Rectal smooth muscle tissue (tissue), 1 donor: ENCODE results near the gene SLC6A2.

ENCODE experiments used
- H3K27ac ChIP-seq: one replicate; pipeline ENCODE4 v1.7.0; 2013; ENCODE audit warnings: low read depth, low read length, inconsistent platforms
- H3K27me3 ChIP-seq: one replicate; pipeline ENCODE4 v1.7.0; 2013; ENCODE audit warnings: low read length; ENCODE audit not compliant: control insufficient read depth, insufficient read depth
- H3K36me3 ChIP-seq: one replicate; pipeline ENCODE4 v1.7.0; 2013; ENCODE audit warnings: low read length; ENCODE audit not compliant: control insufficient read depth, insufficient read depth
- H3K4me1 ChIP-seq: one replicate; pipeline ENCODE4 v1.7.0; 2013; ENCODE audit warnings: low read length; ENCODE audit not compliant: control insufficient read depth, insufficient read depth
- H3K4me3 ChIP-seq: one replicate; pipeline ENCODE4 v1.7.0; 2013; ENCODE audit warnings: low read length
- H3K9ac ChIP-seq: one replicate; pipeline ENCODE4 v1.7.0; 2013; ENCODE audit warnings: low read length

Gene SLC6A2

DNA sequence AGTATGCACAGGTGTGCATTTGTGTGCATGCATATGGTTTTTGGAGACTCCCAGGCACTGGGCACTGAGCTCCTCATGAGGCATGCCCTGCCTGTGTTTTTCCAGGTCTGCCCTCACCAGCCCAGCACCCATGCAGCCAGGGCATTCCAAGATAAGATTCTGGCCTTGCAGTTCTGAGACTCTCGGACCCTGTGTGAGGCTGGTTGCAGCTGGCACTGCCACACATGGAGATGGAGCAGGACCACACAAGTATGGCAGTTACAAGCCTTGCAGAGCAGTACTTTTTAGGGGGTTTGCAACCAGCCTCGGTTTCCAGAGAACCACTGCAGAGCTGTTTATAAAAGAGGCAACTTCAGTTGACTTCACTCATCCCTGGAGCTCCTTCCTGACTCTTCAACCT is 10.2 kb downstream of the SLC6A2 start:
- Histone ChIP-seq H3K9ac (no peak overlapping the region), H3K36me3 (no peaks in the 10 kb centered on the region), H3K27ac (no peak overlapping the region), H3K27me3 (no peaks in the 10 kb centered on the region), H3K4me3 (no peak overlapping the region), H3K4me1 (no peaks in the 10 kb centered on the region)

DNA sequence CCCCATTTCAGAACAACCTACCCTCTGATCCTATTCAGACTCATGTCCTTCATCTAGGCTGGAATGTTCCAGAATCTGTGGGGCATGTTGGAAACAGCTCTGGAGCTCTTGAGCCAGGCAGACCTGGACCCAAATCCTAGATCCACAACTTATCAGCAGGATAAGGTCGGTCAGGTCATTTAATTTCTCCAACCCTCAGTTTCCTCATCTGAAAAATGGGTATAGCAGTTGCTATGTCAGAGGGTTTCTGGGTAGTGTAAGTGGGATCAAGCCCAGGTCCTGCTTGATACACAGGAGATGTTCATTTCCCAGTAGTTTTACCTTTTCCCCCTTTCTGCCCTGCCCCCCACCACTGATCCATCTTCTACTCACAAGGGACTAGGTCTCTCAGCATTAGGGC is 12.0 kb downstream of the SLC6A2 start:
- Histone ChIP-seq H3K4me1 (no peaks in the 10 kb centered on the region), H3K27me3 (no peaks in the 10 kb centered on the region), H3K9ac (no peak overlapping the region), H3K27ac (no peak overlapping the region), H3K36me3 (no peaks in the 10 kb centered on the region), H3K4me3 (no peak overlapping the region)

DNA sequence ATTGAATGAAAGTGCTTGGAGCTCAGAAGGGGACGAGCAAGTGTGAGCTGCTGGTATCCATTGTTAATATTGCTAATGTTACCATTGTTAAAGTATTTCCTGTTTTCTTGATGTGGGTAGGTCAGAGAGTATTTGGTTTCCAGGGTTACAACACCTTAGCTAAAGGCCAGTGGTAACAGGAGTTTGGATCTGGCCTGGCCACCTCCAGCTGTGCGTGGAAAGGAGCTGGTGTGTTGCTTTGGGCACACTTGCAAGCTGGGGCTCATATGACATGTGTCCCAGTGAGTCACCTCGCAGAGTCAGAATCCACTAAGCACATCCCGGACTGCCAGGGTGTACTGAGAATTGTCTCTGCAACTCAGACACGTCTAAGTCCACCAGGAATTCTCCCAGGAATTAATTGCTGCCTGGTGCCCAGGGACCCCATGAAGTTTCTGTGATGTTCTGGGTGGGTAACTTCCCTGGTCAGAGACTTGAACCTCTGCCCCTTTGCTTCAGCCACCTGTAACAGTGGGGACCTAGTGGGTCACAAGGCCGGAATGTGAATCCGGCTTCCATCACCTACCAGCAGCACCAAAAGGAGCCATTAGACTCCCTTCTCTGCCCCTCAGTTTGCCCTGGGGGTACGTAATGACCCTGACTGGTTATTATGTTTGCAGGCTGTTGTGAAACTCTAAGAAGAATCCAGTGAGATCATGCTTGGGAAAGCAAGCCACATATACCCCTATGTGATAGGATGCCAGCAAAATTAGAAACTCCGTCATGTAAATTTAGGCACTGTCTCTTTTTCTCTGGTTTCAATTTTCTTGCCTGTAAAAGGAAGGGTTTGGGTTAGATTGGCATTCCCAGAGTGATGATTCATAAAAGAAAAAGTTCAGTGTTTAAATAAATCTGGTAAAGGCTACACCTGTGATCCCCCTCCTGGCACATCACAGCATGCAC is 12.8 kb downstream of the SLC6A2 start:
- Histone ChIP-seq H3K4me3 (no peak overlapping the region), H3K9ac (no peak overlapping the region), H3K27ac (no peak overlapping the region), H3K27me3 (no peaks in the 10 kb centered on the region), H3K36me3 (no peaks in the 10 kb centered on the region), H3K4me1 (no peaks in the 10 kb centered on the region)

DNA sequence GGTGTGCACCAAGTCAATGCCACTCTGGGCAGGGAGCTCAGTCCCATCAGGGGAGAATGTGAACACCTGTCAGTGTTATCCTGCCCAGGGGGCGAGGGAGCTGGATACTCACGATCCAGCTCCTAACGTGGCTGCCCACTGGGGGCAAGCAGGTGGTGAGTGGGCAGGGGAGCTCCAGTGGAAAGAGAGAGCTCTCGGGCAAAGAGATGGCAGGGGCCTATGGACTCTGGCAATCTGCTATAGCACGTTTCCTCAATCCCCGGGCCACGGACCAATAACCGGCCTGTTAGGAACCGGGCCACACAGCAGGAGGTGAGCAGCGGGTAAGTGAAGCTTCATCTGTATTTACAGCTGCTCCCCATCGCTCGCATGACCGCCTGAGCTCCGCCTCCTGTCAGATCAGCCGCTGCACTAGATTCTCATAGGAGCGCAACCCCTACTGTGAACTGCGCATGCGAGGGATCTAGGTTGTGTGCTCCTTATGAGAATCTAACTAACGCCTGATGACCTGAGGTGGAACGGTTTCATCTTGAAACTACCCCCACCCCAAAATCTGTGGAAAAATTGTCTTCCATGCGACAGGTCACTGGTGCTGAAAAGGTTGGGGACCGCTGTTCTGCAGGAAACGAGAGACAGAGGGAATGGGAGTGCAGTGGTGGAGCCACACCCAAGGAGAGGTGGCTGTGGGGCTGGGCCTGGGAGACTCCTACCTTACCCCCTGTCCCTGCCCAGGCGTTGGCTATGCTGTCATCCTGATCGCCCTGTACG is 15.6 kb downstream of the SLC6A2 start:
- no peaks in the 10 kb centered on the region for H3K4me1 ChIP-seq
- H3K27me3 ChIP-seq: no peaks in the 10 kb centered on the region
- H3K27ac ChIP-seq: no peak overlapping the region
- H3K36me3 ChIP-seq: no peaks in the 10 kb centered on the region
- no peak overlapping the region for H3K4me3 ChIP-seq
- no peak overlapping the region for H3K9ac ChIP-seq

DNA sequence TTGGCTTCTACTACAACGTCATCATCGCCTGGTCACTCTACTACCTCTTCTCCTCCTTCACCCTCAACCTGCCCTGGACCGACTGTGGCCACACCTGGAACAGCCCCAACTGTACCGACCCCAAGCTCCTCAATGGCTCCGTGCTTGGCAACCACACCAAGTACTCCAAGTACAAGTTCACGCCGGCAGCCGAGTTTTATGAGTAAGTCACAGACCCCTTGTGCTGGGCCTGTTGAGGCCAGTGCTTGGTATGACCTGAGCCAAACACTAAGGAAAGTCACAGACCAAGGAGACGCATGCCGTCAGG is 16.1 kb downstream of the SLC6A2 start:
- Histone ChIP-seq H3K4me3 (no peak overlapping the region), H3K36me3 (no peaks in the 10 kb centered on the region), H3K27me3 (no peaks in the 10 kb centered on the region), H3K9ac (no peak overlapping the region), H3K4me1 (no peaks in the 10 kb centered on the region), H3K27ac (no peak overlapping the region)

DNA sequence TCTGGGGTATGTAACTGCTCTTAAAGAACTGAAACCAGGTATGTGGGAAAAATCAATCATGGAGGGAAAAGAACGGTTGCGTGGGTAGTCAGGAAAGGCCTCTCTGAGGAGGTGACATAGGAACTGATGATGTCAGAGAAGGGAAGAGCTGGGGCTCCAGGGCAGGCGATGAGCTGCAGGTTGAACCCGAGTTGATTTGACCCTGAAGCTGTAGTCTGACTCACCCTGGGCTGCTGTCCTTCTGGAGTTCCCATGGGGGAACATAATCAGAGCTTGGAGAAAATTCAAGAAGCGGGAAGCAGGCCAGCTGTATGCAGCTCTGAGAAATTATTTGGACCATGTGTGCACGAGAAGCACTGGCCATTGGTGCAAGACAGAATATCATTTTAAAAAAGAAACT is 16.7 kb downstream of the SLC6A2 start:
- no peaks in the 10 kb centered on the region for H3K36me3 ChIP-seq
- no peak overlapping the region for H3K4me3 ChIP-seq
- no peak overlapping the region for H3K27ac ChIP-seq
- H3K4me1 ChIP-seq: no peaks in the 10 kb centered on the region
- H3K9ac ChIP-seq: no peak overlapping the region
- H3K27me3 ChIP-seq: no peaks in the 10 kb centered on the region

DNA sequence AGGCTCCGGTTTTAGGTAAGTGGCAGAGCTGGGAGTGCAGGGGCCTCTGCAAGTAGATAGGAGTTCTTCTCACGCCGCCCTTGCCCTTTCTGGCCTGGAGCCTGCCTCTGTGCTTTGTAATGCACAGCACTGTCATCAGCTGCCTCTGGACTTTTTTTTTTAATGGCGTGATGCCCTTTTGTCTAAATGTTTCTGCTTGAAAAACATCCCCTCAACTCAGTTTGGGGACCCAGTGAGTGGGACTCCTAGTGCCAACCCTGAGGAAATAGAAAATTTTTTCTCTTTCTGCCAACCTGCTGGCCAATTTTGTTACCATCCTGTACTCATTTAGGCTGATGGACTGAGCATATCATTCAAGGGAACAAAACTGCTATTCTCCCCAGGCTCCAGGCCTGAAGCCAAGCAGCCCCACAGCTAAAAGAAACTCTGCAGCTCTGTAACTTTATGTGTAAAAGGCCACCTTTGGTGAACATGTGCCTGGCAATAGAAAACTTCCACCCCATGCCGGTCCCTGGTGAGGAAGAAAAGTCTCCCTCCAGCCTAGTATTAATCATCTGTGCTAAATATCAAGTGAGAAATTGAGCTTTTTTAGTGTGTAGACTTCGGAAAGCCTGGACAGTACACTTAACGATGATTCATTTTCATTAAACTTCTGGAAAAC is 22.5 kb downstream of the SLC6A2 start:
- Histone ChIP-seq H3K36me3 (no peaks in the 10 kb centered on the region), H3K4me1 (no peaks in the 10 kb centered on the region), H3K4me3 (no peak overlapping the region), H3K27ac (no peak overlapping the region), H3K9ac (no peak overlapping the region), H3K27me3 (no peaks in the 10 kb centered on the region)

DNA sequence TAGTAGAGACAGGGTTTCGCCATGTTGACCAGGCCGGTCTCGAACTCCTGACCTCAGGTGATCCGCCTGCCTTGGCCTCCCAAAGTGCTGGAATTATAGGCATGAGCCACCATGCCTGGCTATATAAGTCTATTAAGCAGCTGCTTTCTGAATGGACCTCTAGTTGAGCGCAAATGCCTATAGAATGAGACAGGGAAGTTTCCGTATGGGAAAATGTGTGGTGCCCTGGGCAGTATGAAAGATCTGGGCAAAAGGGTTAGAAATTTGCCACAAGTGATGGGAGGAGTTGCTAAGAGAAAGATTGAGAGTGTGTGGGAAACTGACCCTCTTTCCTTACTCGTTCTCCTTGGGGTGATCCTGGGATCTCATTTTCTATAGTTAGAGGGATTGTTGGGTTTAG is 26.3 kb downstream of the SLC6A2 start:
- Histone ChIP-seq H3K4me1 (no peaks in the 10 kb centered on the region), H3K4me3 (no peak overlapping the region), H3K27ac (no peak overlapping the region), H3K36me3 (no peaks in the 10 kb centered on the region), H3K27me3 (no peaks in the 10 kb centered on the region), H3K9ac (no peak overlapping the region)

DNA sequence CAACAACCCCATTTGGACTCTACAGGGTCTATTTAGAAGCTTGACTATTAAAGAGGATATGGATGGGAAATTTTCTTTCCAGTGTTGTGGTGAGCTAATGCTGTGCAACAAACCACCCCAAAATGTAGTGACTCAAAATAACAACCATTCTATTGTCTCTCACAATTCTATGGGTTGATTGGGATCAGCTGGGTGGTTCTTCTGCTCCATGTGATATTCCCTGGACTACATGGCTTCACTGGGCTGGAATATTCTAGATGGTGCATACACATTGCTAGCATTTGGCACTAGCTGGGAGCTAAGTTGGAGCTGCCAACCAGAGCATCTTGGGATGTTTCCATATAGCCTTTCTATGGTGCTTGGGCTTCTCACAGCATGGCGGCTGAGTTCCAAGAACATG is 30.2 kb downstream of the SLC6A2 start:
- Histone ChIP-seq H3K27ac (no peak overlapping the region), H3K9ac (no peak overlapping the region), H3K4me3 (no peak overlapping the region), H3K4me1 (no peaks in the 10 kb centered on the region), H3K27me3 (no peaks in the 10 kb centered on the region), H3K36me3 (no peaks in the 10 kb centered on the region)

DNA sequence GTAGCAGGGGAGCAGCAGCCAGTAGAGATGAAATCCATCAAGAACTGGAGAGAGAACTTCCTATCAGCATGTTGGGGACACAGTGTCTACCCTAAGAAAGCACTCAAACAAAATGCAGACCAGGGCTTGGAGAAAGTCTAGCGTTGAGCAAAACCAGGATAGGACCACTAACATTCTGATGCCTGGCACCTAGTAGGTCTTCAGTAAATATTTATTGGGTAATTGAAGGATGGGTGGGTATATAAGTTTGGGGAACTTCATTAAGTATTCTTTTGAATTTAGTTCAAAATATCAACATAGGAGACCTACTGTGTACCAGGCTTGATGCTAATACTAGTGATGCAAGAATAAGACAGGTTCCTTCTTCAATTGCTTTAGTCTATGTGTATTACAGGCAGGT is 30.9 kb downstream of the SLC6A2 start:
- Histone ChIP-seq H3K4me3 (no peak overlapping the region), H3K4me1 (no peaks in the 10 kb centered on the region), H3K27ac (no peak overlapping the region), H3K27me3 (no peaks in the 10 kb centered on the region), H3K9ac (no peak overlapping the region), H3K36me3 (no peaks in the 10 kb centered on the region)

DNA sequence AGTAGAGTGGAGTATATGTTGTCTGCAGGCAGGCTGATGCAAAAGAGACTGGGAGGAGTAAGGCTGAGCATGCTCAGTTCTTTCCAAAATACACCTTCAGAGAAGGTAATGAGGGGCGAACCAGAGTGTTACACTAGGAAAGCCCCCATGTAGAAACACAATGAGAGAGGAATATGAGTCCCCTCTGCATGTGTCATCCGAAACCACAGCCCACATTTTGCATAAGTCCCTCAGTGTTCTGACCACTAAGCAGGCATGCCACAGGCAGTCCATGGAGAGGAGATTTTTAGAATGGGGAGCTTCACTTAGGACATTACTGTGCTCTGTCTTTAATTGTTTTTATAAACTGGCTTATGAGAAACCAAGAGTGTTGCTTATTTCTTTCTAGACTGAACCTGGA is 32.0 kb downstream of the SLC6A2 start:
- H3K4me3 ChIP-seq: no peak overlapping the region
- no peak overlapping the region for H3K9ac ChIP-seq
- H3K27ac ChIP-seq: no peak overlapping the region
- H3K4me1 ChIP-seq: no peaks in the 10 kb centered on the region
- H3K27me3 ChIP-seq: no peaks in the 10 kb centered on the region
- H3K36me3 ChIP-seq: no peaks in the 10 kb centered on the region

DNA sequence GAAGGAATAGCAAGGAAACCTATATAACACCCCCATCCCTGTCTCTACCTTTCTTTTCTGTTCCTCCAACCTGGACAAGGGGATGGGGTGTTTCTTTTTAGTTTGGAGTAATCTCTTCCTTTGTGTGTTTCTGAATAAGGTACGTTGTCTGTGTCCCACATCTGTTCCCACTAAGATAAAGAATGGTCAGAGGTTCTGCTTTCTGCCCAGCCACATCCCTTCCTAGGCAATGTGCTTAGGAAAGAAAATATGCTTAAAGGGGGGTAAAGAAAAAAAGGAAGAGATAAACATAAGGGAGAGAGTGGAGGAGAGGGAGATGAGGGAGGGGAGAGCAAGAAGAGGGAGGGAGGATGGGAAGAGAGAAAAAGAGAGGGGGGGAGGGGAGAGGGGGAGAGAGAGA is 35.1 kb downstream of the SLC6A2 start:
- Histone ChIP-seq H3K27me3 (no peaks in the 10 kb centered on the region), H3K4me3 (no peak overlapping the region), H3K36me3 (no peaks in the 10 kb centered on the region), H3K9ac (no peak overlapping the region), H3K27ac (no peak overlapping the region), H3K4me1 (no peaks in the 10 kb centered on the region)
